Mesothelial cell of epicardium (in vitro differentiated cells): ENCODE data around the gene DISP1. TPM values are rescaled to one million over a fixed set of nuclear protein-coding genes. Genes with fewer than 3 reads are reported as not detected.
A peak's percentile ranks its signal among the peaks of the same experiment; 100 is the strongest.

Experiments
- DNase-seq, 2 experiments: peaks; one replicate each; pipeline ENCODE4 v3.0.0; 2021; ENCODE audit warnings: low spot score in 2 of 2; ENCODE audit not compliant: unreplicated experiment in 2 of 2
- H3K27ac Mint-ChIP-seq: 2 replicates; pipeline ENCODE4 v1.8.0; 2021; ENCODE audit warnings: mixed read lengths
- H3K27me3 Mint-ChIP-seq: 2 replicates; pipeline ENCODE4 v1.8.0; 2021; ENCODE audit warnings: low read depth, mixed read lengths
- H3K36me3 Mint-ChIP-seq: 2 replicates; pipeline ENCODE4 v1.8.0; 2021; ENCODE audit warnings: mixed read lengths
- H3K4me1 Mint-ChIP-seq: 2 replicates; pipeline ENCODE4 v1.8.0; 2021; ENCODE audit warnings: mixed read lengths
- H3K4me3 Mint-ChIP-seq: 2 replicates; pipeline ENCODE4 v1.8.0; 2021; ENCODE audit warnings: mild to moderate bottlenecking, moderate library complexity, mixed read lengths
- H3K9me3 Mint-ChIP-seq: 2 replicates; pipeline ENCODE4 v1.8.0; 2021; ENCODE audit warnings: mixed read lengths
- CTCF ChIP-seq: fragments of 200-600 bp; sonication (generic); IDR thresholded peaks from one replicate; pipeline ENCODE4 v1.5.0; 2021; ENCODE audit warnings: antibody characterized with exemption; ENCODE audit not compliant: unreplicated experiment
- total RNA-seq: library from RNA; stranded (reverse); gene quantifications from 3 replicates; pipeline ENCODE4 v1.2.1, GENCODE V29; 2021

DISP1 gene
- total RNA-seq, 1 donor from 2014 or later: 91.7 TPM

DNA sequence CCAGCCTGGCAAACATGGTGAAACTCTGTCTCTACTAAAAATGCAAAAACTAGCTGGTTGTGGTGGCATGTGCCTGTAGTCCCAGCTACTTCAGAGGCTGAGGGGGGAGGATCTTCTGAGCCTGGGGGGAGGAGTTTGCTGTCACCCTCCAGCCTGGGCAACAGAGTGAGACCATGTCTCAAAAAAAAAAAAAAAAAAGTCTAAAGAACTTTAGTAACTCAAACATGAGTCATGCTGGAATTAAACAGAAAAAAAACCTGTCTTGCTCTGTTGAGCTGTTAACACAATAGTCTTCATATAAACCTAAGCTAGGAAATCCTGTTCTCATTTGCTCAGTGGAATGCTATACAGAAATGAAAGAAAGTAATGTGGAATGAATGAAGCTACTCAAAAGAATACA is 16.7 kb upstream of the DISP1 start:
- no peak overlapping the region for H3K4me3 Mint-ChIP-seq
- no peaks in the 10 kb centered on the region for H3K36me3 Mint-ChIP-seq
- peaks cover 31% of the 10 kb centered on the region for H3K4me1 Mint-ChIP-seq
- peak overlapping the region; percentile 50 for H3K27ac Mint-ChIP-seq
- no peak for DNase-seq
- no peaks in the 10 kb centered on the region for H3K27me3 Mint-ChIP-seq
- no peak for TF ChIP-seq CTCF
- no peaks in the 10 kb centered on the region for H3K9me3 Mint-ChIP-seq

- no peak overlapping the region for H3K4me3 Mint-ChIP-seq
- H3K36me3 Mint-ChIP-seq: no peaks in the 10 kb centered on the region
- H3K27me3 Mint-ChIP-seq: no peaks in the 10 kb centered on the region
- H3K27ac Mint-ChIP-seq: no peak overlapping the region
- no peak for DNase-seq
- H3K9me3 Mint-ChIP-seq: no peaks in the 10 kb centered on the region
- TF ChIP-seq CTCF: no peak
- peaks cover 32% of the 10 kb centered on the region for H3K4me1 Mint-ChIP-seq
Measured at GRCh38 chr1:222798975-222799374, 15.9 kb upstream of the DISP1 start.

DNA sequence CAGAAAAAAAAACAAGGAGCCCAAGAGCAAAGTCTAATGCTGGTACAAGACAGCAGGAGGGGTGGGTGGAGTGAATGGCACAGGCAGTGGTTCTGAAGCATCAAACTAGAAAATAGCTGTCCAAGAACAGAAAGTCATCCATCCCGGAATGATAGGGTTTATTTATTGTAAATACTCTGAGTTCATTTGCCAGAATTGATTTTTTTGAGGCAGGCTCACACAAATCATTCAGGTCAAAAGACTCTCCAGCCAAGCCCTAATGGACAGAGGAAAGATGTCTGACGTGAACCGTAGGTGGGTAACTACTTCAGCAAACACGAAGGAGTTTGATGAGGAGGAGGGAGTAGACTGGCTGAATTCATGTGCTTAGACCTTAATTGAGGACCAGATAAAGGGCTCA is 13.8 kb upstream of the DISP1 start:
- H3K36me3 Mint-ChIP-seq: no peaks in the 10 kb centered on the region
- H3K4me3 Mint-ChIP-seq: no peak overlapping the region
- H3K4me1 Mint-ChIP-seq: peaks cover 44% of the 10 kb centered on the region
- no peaks in the 10 kb centered on the region for H3K27me3 Mint-ChIP-seq
- TF ChIP-seq CTCF: no peak
- peak overlapping the region; percentile 3 for H3K27ac Mint-ChIP-seq
- DNase-seq: no peak
- H3K9me3 Mint-ChIP-seq: no peaks in the 10 kb centered on the region

DNA sequence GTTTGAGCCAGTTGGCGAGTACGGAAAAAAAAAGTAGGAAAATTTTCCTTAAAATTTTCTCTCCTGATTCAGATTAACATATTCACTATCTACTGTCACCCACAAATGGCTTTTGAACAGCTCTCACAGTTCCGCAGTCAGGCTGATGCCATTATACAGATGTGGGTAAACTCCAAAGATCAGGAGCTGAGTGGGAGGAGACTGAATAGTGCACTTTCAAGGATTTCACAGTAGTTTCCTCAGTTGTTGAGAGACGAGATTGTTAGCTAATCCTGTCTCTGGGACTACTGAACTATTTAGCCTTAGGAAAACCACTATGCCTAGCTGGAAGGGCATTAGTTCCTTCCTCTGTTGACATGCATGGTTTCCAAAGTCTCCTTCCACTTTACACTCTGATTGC is 3.2 kb upstream of the DISP1 start:
- no peaks in the 10 kb centered on the region for H3K36me3 Mint-ChIP-seq
- DNase-seq: no peak
- no peaks in the 10 kb centered on the region for H3K9me3 Mint-ChIP-seq
- no peak for TF ChIP-seq CTCF
- no peaks in the 10 kb centered on the region for H3K27me3 Mint-ChIP-seq
- H3K27ac Mint-ChIP-seq: no peak overlapping the region
- H3K4me1 Mint-ChIP-seq: peaks cover 22% of the 10 kb centered on the region
- H3K4me3 Mint-ChIP-seq: no peak overlapping the region

GRCh38 chr1:222813866-222814535 is 838 bp upstream of the DISP1 start:
- peak overlapping the region; percentile 70 for H3K27ac Mint-ChIP-seq
- peak overlapping the region; percentile 92 for H3K4me3 Mint-ChIP-seq
- peaks cover 39% of the 10 kb centered on the region for H3K4me1 Mint-ChIP-seq
- no peaks in the 10 kb centered on the region for H3K27me3 Mint-ChIP-seq
- DNase-seq: no peak
- TF ChIP-seq CTCF: no peak
- no peaks in the 10 kb centered on the region for H3K36me3 Mint-ChIP-seq
- no peaks in the 10 kb centered on the region for H3K9me3 Mint-ChIP-seq

- TF ChIP-seq CTCF: no peak
- Mint-ChIP-seq H3K27ac (peak overlapping the region; percentile 96), H3K27me3 (no peaks in the 10 kb centered on the region), H3K4me3 (peak overlapping the region; percentile 92), H3K4me1 (peaks cover 43% of the 10 kb centered on the region), H3K9me3 (no peaks in the 10 kb centered on the region), H3K36me3 (no peaks in the 10 kb centered on the region)
- no peak for DNase-seq
Measured at GRCh38 chr1:222815440-222815765, 564 bp downstream of the DISP1 start.
